Mononuclear cell (primary cell): Measurements from ENCODE around the gene SNW1. TPM values are rescaled to one million over a fixed set of nuclear protein-coding genes. Genes with fewer than 3 reads are reported as not detected.
"Not testable (repeated sequence)": the region's sequence is repeated elsewhere in the genome, so short reads cannot be mapped to it uniquely, and the experiment has no call there.

Experiments
- H3K27me3 ChIP-seq: 2 replicates; pipeline ENCODE4 v1.6.0; 2011; ENCODE audit warnings: low read length, control low read depth; ENCODE audit not compliant: insufficient read depth
- H3K4me1 ChIP-seq: 2 replicates; pipeline ENCODE4 v1.5.1; 2011; ENCODE audit warnings: mild to moderate bottlenecking, low read length, control low read depth; ENCODE audit not compliant: insufficient read depth
- H3K4me3 ChIP-seq: 2 replicates; pipeline ENCODE4 v1.5.1; 2011; ENCODE audit warnings: mild to moderate bottlenecking, low read length, moderate library complexity
- H3K9me3 ChIP-seq: 2 replicates; pipeline ENCODE4 v1.5.1; 2011; ENCODE audit warnings: low read depth, mild to moderate bottlenecking, control low read depth, low read length
- total RNA-seq: library from RNA; depleted of rRNA; stranded (reverse); fragments of >200 nt; gene quantifications from one replicate; pipeline ENCODE4 v1.2.3, GENCODE V29; 2012

The SNW1 gene
- total RNA-seq, 1 donor: 111 TPM

DNA sequence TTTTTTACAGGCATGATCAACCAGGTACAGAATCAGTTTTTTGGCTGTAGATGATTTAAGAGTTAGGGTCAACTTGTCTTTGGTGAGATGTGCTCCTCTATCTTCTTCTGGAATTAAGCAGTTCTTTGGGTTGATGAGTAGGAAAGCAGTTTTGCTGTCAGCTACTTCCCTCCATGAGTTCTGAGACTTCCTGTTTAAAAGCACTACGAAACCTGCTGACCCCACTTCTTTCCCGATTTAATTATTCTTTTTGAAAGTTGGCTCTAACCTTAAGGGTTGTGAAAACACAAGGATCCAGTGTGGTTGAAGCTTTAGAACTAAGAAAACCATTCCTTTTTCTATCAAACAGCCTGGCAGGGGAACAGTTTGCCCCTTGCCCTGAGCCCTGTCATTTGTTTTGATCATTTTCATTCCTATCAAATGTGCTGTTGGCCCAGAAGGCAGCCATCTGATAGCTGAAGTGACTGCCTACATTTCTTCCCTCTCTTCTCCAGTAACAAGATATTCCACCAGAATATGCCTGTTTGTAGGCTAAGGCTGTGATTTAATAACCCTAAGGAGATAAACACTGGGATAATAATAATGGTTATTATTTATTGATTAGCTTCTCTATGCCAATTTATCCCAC is 7.6 kb upstream of the SNW1 start:
- not testable (repeated sequence) for H3K9me3 ChIP-seq, H3K4me1 ChIP-seq, H3K27me3 ChIP-seq, H3K4me3 ChIP-seq

DNA sequence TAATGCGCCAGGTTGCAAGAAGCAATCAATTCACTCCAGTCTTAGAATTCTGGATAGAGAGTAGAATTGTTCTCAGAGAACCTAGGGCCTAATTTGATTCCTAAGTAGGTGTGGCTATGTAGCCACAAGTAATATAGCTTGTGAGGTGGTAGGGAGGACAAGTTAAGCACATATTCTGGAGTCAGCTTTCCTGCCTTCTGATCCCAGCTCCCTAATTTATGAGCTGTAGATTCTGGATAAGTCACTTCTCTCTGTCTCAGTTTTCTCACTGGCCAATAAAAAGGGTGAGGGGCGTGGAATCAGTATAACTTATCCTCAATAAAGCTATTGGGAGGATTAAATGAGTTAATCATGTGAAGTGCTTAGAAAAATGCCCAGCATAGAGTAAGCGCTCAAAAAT is 3.0 kb upstream of the SNW1 start:
- Histone ChIP-seq H3K9me3 (no peaks in the 10 kb centered on the region), H3K4me3 (no peak overlapping the region), H3K27me3 (no peaks in the 10 kb centered on the region), H3K4me1 (peaks cover 20% of the 10 kb centered on the region)

DNA sequence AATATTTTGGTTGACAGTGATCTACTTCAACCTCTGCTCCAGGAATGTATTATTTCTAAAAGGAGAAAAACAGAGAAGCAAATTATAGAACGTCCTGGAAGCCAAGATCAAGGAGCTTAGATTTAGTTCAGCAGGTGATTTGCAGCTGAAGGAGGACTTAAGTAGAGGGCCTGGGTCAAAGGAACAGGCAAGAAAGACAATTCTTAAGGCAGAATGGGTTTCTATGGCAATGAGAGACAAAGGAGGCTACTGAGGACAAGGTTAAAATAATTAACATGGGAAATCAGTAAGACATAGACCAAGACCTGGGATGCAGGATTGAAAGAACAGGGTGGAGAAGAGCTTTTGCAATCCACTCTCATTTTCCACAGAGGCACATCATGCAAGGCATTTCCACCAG is 2.4 kb upstream of the SNW1 start:
- no peak overlapping the region for H3K4me3 ChIP-seq
- H3K9me3 ChIP-seq: no peaks in the 10 kb centered on the region
- H3K27me3 ChIP-seq: no peaks in the 10 kb centered on the region
- peaks cover 26% of the 10 kb centered on the region for H3K4me1 ChIP-seq

DNA sequence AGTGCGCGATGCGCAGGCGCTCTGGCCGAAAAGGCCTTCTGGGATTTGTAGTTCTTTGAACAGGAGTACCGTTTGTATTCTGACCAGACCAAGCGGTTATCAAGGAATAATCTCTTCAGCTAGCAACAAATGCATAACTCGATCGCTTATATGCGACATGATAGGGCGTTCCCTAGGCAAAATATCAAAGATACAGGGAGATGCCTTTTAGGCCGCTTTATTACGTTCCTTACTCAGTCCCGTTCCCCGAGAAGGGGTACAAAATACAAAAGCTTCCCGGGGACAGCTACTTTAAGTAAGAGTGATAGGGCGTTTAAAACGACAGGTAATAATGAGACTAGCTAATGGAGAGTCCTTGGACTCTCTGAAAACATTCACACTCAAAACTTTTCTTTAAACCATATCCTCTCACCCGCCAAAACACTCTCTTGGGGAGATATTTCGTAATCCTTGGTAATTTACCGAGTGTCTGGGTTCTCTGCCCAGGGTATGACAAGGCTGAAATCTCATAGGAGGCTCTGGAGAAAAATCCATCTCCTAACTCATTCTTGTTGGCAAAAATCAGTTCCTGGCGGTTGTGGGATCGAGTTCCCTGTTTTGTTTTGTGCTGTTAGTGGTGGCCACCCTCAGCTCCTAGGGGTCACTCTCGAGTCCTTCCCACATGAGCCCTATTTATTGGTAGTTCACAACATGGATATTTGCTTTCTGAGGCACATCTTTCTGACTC is 412 bp upstream of the SNW1 start:
- Histone ChIP-seq H3K27me3 (no peaks in the 10 kb centered on the region), H3K4me3 (peak overlapping the region; percentile 90), H3K4me1 (peaks cover 35% of the 10 kb centered on the region), H3K9me3 (no peaks in the 10 kb centered on the region)

DNA sequence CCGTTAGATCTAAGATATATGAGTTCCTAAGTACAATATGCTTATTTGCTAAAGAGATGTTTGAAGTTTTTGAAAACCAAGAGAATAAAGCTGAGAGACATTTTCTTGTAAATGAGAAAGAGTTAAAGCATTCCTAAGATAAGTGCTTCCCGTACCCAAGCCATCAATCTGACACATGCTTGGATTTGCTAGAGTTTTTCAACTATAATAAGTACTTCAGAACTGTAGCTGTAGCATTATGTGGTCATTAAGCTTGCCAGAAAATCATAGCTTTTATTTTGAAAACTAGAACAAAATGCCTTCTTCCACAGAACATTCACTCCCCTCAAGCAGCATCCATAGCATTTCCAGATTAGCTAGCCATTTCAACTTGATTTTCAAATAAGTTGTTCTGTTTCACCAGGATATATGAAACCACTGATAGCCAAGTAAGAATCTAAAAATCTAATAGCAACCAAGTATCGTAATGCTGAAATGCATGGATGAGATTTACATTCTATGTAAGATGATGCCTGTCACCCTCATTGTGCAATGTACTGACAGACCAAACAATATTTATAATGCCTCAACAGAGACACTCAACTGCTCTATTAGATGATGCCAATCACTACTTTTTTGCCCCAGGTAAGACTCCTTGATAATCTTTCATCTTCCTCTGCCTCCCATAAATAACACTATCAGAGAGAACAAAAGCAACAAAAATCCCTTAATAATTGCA is 8.0 kb downstream of the SNW1 start:
- Histone ChIP-seq H3K4me3 (no peak overlapping the region), H3K9me3 (no peaks in the 10 kb centered on the region), H3K4me1 (peaks cover 6% of the 10 kb centered on the region), H3K27me3 (no peaks in the 10 kb centered on the region)

DNA sequence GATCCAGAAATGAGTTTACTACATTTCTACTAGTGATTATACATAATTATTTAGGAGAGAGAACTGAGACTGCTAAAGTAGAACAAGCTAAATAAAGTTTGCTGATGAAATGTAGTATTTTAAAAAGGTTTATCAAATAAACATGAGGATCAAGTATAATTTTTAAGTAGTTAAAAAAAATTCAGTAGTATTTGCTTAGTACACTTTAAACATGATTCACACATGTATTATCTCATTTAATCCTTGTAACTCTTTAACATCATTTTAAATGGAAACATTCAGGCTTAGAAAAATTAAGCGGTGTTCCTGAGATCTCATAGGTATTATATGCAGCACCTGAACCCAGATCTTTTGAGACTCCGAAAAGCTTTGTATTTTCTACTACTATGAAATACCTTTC is 8.7 kb downstream of the SNW1 start:
- H3K4me1 ChIP-seq: no peaks in the 10 kb centered on the region
- no peak overlapping the region for H3K4me3 ChIP-seq
- H3K9me3 ChIP-seq: no peaks in the 10 kb centered on the region
- no peaks in the 10 kb centered on the region for H3K27me3 ChIP-seq

DNA sequence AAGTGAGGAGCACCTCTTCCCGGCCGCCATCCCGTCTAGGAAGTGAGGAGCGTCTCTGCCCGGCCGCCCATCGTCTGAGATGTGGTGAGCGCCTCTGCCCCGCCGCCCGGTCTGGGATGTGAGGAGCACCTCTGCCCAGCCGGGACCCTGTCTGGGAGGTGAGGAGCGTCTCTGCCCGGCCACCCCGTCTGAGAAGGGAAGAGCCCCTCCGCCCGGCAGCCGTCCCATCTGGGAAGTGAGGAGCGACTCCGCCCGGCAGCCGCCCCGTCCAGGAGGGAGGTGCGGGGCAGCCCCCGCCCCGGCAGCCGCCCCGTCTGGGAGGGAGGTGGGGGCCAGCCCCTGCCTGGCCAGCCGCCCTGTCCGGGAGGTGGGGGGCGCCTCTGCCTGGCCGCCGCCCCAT is 13.5 kb downstream of the SNW1 start:
- H3K27me3 ChIP-seq, H3K9me3 ChIP-seq, H3K4me1 ChIP-seq, H3K4me3 ChIP-seq: not testable (repeated sequence)

DNA sequence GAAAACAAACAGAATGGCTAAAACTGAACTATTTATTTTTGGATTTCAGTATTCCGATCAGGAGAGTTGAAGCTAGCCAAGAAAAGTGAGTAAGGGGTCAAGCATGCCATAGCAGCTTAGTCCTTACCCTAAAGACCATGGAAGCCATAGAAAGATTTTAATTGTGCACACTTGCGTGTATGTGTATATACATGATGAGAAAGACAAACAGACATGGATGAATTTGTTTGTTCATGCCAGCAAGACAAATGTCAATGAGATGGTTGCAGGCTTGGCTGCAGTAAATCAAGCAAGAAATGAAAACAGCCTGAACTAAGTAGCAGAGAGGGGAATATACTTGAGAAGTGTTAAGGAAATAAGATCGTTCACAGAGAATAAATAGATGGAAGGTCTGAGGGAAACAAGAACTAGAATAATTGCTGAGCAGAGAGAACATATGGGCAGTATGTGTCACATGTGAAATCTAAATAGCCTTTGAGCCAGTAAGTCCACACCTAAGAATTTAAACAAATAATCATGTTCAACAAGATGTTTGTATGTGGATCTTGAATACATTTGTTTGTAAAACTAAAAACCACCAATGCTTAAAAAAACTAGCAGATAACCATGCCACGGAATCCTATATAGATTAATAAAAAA is 14.8 kb downstream of the SNW1 start:
- Histone ChIP-seq H3K4me3 (no peak overlapping the region), H3K9me3 (no peaks in the 10 kb centered on the region), H3K4me1 (no peaks in the 10 kb centered on the region), H3K27me3 (no peaks in the 10 kb centered on the region)

DNA sequence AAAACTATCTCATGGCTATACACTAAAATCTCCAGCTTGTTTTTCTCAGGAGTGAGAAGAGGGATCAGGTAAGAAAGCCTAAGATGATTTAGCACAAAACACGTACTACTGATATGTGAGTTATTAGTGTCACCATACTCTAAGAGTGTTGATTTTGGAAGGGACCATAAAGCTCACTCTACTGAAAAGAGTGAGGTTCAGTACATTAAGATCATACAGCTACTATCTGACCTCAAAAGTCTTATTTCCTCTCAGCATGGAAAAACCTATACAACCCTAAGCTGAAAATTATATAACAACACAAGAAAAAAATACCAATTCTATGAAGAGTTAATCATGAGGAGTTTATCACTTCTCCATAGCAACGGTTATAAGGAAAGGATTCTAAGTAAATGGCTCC is 19.5 kb downstream of the SNW1 start:
- H3K4me1 ChIP-seq: peaks cover 3% of the 10 kb centered on the region

DNA sequence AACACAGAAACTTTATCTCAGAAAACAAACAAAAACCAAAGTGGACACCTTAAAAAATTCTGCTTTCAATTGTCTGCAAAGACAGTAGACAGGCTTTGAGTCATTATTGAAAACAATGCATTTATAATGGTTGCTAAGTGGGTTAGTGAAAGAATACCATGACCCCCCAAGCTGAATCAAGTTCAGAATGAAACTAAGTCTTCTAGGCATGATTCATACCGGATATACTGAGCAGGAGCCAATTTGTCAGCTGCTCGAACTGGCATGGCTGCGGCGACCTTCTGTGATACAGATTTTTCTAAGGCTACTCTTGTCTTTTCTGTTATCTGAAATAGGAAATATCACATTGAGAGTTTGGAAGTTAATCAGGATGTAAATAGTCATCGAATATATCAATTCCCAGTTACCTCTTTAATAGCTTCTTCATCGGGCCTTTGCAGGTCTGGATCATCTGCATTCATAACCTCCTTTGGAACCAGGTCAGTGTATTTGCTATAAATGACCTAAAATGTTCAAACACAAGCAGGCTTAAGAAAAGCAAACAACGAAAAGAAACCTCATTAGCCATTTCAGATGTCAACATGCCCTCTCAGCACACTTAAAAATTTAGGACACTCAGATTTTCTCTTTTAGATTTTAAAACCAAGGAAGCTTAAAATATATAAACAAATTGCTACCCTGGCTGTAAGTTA is 22.3 kb downstream of the SNW1 start:
- H3K4me3 ChIP-seq: no peak overlapping the region
- H3K4me1 ChIP-seq: peaks cover 3% of the 10 kb centered on the region
- H3K9me3 ChIP-seq: no peaks in the 10 kb centered on the region
- H3K27me3 ChIP-seq: no peaks in the 10 kb centered on the region

More for the DNA sequence above, 19.5 kb downstream of the SNW1 start:
- Histone ChIP-seq H3K27me3 (no peaks in the 10 kb centered on the region), H3K9me3 (no peaks in the 10 kb centered on the region), H3K4me3 (no peak overlapping the region)

DNA sequence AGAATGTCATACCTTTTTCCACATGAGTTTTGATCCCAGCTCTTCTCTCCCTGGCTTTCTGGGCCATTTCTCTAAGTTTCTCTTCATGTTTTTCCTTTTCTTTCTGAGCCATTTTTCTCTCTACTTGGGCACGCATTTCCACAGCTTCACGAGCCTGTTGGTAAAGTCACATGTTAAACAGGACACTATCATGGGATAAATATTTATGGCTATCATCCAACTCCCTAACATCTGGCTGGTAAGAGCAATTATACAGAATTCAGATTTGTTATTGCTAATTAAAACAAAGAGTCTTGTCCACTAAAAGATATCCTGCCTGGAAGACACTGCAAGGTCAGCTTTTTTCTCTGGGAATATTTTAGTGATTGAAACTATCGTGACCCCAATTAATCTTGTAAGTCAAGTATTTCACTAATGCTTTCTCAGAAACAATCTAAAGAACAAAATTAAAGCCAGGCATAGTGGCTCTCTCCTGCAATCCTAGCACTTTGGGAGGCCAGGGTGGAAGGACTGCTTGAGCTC is 29.9 kb downstream of the SNW1 start:
- no peaks in the 10 kb centered on the region for H3K4me1 ChIP-seq

DNA sequence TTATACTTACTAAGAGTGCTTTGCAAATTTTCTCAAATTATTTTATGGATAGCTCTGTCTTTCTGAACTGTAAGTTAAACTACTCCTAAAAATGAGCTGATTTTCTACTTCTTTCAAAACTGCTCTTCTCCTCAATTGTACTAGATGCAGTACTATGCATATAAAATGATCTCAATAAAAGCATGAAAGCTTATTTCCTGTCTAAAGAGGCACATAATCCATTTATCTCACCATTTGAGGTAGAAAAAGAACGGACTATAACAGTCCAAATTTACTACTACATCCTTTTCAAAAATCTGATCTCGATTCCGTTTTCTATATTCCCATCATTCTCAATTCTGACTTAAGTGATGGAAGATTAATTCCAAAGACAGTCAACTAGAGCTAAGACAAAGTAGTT is 38.7 kb downstream of the SNW1 start:
- H3K4me1 ChIP-seq: no peaks in the 10 kb centered on the region
- no peaks in the 10 kb centered on the region for H3K27me3 ChIP-seq
- H3K9me3 ChIP-seq: no peaks in the 10 kb centered on the region
- no peak overlapping the region for H3K4me3 ChIP-seq

More for the DNA sequence above, 29.9 kb downstream of the SNW1 start:
- Histone ChIP-seq H3K4me3 (no peak overlapping the region), H3K27me3 (no peaks in the 10 kb centered on the region), H3K9me3 (no peaks in the 10 kb centered on the region)

DNA sequence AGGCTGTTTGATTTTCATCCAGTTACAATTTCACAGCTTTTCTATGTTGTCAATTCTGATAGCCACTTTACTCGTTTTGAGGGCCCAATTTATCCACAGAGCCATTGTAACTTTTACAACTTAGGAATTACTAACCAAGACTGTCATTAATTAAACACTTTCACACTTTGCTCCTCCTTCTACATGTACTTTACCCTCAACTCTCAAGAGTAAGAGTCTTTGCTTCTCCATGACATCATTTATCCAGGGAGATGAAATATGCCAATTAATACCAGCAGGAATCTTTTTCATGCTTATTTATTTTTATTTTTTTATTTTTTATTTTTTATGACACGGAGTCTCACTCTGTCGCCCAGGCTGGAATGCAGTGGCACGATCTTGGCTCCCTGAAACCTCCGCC is 39.5 kb downstream of the SNW1 start:
- no peak overlapping the region for H3K4me3 ChIP-seq
- H3K4me1 ChIP-seq: no peaks in the 10 kb centered on the region
- H3K9me3 ChIP-seq: no peaks in the 10 kb centered on the region
- H3K27me3 ChIP-seq: no peaks in the 10 kb centered on the region

DNA sequence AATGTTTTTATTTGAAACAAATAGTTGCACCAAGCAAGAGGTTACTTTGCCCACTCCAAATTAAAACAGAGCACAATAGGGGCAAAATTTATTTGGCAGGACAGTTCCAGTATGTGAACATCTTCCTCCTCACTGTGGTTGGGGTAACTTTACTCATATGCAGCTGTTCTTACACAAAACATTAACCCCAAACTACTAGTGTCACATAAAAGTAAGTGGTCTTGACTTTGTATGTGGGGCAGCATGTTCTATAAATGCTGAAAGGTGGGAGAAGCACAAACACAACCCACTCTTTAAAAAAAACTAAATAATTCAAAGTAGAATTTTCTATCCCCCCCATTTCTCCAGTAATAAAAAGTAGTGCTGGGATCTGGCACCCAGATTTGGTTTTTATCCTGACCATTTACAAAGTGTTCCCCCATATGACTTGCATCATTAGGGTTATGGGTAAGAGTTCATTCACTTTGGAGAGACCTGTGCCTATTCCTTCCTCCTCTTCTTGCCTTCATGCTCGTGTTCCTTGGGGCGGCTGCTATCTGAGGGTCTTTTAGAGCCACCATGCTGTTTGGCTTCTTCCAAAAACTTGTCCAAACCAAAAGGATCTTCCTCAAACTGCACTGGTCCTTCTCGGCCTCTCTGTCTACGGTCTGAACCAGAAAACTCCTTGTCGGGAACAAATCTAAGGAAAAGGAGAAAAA is 43.2 kb downstream of the SNW1 start:
- no peaks in the 10 kb centered on the region for H3K27me3 ChIP-seq
- H3K4me1 ChIP-seq: no peaks in the 10 kb centered on the region
- H3K4me3 ChIP-seq: no peak overlapping the region
- no peaks in the 10 kb centered on the region for H3K9me3 ChIP-seq
